AG20443 (cell line): ENCODE data around the gene LTA4H.
A peak's percentile ranks its signal among the peaks of the same experiment; 100 is the strongest.

Experiments used
- DNase-seq: peaks from one replicate; pipeline ENCODE4 v3.0.0; 2012; ENCODE audit warnings: low spot score, mixed read lengths

The LTA4H gene

DNA sequence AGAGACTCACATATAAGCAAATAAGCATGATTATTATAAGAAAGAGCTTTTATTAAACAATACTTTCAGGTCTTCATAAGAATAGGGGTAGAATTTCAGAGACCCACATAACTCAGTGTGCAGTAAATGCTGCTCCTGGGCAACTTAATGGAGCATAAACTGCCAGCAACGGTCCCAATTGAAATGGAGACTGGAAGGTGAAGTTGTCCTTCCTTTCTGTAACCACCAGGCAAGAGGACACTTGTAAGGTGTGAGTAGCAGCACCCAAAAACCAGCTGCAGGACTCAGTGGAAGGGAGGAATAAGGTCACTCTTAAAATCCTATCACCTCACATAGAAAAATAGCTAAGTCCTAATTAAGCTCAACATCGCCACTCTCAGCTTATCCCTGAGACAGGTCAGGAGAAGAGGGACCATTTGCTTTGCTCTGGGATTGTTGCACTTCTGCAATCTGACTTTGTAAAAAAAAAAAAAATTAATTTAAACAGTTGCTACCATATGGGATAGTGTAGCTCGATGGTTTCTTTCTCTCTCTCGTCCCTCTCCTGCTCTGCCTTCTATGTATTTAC lies 22.7 kb upstream of the LTA4H start:
- DNase-seq = no peak

DNA sequence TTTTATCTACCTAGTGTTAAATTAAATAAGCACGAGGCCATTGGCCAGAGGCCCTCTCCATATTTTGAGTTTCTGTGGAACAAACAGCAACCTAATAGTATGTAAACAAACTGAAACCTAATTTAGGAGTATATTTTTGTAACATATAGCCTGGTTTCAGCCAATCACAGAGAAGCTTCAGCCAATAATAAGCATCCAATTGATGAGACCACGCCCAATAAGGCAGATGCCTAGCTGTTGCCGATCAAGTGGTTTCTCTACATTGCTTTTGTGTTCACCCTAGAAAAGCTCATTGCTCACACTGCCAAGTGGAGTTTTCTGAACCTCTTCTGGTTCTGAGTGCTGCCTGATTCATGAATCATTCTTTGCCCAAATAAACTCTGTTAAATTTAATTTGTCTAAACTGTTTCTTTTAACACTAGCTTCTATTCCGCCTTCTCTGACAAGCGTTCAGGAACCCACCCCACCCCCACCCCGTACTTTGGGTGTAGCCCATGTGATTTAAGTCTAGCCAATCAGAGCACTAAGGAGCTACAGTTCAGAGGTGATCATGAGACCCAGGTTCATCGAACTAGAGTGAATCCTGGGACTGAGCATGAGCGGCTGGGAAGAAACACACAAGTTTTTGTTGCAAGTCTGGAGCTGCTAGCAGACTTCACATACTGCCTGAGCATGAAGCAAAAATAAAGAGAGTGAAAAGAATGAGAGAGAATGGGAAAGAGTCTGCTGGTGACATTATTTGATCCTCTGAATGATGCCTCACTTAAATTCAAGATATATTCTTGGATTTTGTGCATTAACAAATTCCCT lies 21.5 kb upstream of the LTA4H start:
- DNase-seq = no peak

DNA sequence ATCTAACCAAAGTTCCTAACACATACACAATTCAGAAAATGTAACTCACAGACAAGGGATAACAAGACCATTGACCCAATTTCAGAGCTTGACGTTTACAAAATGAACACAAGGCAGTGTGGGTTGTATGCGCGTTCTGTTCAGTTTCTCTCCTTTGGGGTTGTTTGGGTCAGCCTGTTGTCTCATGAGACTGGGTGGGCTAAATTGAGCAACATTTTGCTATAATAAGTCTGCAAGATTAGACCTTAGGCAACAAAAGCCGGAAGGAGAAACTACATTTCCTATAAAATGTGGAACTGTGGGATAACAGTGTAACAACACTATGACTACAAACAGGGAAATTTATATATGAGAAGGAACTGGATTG lies 18.8 kb upstream of the LTA4H start:
- DNase-seq = no peak

DNA sequence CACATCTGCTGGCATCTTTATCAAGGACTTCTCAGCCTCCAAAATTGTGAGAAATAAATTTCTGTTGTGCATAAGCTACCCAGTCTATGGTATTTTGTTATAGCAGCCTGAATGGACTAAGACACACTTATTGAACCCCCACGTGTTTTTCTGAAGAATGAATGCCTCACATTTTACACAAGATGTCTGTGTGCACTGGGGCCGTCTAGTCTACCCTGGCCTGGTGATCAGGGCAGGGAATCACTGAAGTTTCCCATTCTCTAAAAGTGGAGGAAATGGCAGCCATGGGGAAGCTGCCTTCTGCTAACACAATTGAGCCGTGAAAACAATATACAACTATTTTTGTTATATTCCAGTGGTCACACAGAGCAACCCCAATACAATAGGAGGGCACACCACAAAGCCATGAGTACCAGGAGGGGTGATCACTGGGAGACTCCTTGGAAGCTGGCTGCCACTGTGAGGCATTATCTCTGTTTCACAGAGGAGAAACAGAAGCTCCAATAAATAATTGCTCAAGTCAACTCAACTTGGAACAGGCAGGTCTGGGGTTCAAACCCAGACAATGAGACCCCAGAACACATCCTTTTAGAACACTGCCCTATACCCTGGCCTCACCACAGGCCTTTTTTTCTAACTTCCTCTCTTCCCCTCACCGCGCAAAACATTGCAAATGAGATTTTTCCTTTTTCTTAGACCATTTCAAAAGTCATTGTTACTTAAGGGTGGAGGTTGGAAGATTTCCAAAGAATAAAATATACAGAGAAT lies 18.3 kb upstream of the LTA4H start:
- no peak for DNase-seq

DNA sequence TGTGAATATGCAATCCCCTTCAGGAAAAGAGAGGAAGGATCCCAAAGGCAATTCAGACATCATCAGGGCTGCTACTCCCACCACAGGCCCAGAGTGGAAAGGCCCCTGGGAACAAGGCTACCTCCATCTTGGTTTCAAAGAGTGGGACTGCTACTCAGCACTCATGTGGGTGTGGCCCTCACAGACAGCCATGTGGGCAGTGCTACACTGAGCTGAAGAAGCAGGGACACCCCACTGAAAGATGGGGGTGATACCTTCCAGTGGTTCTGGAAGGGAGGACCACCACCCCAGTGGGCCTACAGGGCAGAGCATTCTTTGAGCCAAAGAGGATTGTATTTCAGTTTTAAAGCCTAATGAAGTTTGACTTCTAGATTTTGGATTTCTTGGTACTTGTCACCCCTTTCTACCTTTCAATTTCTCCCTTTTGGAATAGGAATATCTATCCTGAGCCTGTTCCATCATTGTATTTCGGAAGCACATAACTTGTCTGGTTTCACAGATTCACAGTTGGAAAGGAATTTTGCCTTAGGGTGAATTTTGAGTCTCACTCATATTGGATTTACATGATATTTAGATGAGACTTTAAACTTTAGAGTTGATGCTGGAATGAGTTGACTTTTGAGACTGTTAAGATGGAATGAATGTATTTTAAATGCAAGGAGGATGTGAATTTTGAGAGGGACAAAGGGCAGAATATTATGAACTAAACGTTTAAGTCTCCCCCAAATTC lies 16.5 kb upstream of the LTA4H start:
- no peak for DNase-seq

DNA sequence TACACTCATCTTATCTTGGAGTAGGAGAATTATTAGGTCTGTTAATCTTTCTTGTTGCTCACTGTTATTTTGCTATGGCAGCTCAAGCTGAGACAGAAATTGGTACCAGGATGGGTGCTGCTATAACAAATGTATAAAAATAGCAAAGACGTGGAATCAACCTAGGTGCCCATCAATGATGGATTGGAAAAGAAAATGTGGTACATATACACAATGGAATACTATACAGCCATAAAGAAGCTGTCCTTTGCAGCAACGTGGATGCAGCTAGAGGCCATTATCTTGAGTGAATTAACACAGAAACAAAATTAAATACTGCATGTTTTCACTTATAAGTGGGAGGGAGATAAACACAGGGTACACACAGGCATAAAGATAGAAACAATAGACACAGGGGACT lies 14.8 kb upstream of the LTA4H start:
- no peak for DNase-seq

DNA sequence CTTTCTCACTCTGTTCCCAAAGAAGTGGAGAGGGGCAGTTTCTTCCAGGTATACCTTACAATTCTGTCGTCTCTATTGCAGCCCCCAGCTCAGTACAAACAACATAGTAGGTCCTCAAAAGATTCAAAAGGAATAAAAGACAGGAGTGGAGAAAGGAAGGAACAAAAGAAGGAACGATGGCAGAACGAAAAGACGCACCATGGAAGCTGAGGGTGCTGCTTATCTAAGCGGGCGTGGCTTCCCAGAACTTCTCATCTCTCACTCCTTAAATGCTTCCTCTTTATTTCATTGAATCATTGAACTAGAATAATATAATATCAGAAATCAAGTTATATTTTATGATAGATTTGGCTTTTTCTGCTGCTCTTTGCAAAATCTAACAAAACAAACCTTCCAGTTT lies 13.7 kb upstream of the LTA4H start:
- DNase-seq = no peak

DNA sequence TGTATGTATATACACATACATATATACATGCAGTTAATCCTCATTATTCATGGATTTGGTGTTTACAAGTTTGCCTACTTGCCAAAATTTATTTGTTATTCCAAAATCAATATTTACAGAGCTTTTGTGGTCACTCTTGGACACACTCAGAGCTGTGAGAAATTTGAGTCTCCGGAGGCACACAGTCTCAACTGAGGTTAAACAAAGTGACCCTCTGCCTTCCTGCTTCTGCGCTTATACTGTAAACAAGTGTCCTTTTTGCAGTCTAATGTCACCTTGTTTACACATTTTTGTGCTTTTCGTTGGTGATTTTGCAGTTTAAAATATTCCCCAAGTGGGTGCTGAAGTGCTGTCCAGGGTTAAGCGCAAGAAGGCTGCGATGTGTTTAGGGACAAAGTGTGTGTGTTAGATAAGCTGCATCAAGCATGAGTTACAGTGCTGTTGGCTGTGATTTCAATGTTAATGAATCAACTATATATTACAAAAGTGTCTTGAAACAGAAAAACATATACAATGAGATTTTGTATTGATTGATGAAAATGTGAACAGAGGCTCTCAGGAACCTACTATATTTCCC lies 13.1 kb upstream of the LTA4H start:
- no peak for DNase-seq

DNA sequence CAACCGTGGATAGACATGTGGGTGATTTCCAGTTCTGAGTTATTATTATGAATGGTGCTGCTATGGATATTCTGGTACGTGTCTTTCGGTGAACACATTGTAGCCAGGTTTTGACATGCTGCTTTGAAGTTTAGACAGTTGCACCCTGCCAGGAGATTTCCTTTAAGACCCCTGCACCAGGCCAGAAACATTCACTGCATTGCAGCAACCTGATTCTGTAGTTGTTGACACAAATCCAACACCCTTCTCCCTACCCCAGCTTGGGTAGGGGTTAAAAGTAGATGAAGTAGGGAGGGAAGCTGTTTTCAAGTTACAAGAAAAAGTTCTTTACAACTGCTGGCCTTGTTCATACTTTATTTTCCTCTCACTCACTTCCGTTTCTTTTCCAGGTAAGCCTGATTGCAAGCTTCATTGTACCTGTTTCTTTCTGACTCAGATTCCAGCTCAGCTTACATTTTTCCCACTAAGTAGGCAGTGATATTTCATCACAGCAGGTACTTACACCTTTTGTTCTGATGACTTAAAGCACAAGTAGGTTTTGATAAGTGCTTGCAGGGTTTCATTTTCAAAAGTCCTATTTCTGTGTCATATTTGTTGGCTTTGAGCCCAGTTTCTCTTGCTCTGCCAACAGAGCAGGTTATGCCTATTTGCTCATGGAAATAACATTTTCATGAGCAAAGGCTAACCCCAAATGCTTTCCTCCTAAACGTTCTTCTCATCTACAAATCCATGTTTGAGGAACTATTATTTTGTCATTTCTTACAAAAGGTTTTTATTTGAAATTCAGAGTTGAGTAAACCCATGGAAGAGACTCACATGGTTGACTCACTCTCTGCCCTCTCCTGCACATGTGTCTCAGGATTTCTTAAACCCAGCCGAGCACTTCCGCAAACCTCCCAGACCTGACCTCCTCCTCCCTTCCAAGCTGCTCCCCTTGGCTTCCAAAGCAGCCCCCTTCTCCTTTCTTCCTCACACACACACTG lies 12.1 kb upstream of the LTA4H start:
- peak; percentile 71 for DNase-seq

DNA sequence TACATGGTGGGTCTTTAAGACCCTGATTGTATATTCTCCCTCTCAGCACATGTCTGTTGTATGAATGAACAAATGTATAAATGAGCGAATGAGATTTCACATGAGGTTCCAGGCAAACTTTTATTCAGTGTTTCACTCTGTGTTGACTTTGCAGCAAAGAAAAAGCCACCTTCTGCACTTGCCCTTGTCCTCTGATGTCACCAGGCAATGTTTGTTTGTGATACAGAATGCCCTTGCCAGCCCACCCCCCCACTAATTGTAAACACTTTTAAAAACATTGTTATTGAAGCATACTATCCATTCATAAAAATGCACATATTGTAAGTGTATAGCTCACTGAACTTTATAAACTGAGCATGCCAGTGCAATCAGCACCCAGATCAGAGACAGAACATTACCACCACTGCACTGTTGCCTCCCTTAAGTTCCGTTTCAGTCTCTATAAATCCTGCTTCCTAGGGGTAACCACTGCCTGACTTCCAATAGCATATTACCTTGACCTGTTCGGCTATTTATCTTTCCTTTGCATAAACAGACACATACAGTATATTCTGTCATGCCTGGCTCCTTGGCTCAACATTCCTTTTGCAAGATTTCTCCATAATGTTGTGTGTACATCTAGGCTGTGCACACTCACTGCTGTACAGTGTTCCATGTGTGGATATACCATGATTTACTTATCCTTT lies 11.3 kb upstream of the LTA4H start:
- no peak for DNase-seq

DNA sequence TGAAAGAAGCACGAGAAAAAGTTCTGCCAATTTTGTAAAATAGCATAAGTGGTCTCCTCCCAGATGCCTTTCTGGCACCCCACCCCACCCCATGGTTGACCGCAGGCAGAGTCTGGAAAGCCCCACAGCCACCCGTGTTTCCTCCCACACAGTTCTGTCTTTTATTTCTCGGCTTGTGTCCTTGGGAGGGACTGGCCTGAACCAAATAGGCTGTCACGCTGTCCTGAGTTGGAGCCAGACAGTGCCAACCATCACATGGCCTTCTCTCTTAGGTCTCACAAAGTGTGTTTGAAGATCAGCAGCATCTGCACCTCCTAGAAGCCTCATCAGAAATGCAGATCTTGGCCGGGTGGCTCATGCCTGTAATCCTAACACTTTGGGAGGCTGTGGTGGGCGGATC lies 10.2 kb upstream of the LTA4H start:
- DNase-seq = no peak

DNA sequence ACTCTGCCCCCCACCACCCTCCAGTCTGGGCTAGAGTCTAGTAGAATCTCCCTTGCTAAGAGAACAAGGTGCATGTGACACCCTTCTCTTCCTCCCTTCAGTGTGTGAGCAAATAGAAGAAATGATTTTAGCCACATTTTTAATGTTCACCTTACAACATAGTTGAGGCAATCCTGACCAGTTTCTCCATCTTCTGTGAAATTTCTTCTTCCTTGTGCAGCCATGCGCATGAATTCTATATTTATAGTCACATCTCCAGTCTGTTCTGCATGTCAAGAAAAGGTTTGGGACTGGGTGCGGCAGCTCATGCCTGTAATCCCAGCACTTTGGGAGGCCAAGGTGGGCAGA lies 9.5 kb upstream of the LTA4H start:
- DNase-seq = no peak

DNA sequence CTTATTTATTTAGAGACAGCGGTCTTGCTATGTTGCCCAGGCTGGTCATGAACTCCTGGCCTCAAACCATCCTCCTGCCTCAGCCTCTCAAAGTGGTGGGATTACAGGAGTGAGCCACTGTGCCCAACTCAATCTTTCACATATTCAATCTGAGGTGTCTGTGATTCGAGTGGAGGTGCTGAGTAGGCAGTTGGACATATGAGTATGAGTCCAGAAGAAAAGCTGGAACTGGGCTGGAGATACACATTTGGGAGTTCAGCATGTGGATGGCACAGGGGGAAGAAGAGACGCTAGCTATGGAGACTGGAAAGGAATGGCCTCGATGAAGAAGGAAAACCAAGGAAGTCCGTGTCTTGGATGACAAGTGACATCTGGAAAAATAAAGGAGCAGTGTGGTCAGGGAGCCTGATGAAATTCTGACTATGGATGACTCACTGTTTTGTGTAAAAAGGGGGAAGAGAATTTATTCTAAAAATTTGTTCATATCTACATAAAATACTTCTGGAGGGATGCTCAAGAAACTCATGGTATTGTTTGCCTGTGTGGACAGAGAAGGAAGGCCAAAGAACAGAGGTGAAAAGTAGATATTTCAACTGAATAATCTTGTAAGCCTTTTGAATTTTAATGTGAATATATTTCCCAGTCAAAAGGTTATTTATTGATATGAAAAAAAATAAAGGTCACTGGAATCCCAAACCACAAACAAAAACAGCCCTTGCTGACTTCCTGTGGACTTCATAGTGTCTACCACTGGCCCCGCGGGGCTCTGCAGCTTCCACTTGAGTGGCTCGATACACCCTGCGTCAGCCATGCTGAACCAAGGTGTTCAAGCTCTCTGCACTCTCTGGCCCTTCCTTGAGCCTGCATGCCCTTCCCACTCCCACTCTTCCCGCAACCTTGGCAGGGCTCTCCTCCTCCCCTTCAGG lies 8.9 kb upstream of the LTA4H start:
- DNase-seq = peak; percentile 63

DNA sequence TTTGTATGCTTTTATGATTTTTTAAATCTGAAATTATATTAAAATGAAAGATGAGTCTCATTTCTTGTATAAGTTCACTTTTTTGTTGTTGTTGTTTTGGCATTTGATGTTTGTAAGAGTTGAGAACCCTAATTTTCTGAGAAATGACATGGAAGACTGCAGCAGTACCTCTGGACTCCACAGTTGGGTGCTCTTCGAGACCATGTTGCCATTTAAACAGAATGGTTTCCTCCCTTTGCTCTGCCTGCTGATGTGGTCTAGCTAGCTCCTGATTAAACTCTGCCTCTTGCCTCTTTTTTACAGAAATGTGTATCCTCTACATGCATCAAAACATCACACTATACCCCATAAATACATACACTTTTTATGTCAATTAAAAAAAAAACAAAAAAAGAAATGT lies 5.8 kb upstream of the LTA4H start:
- no peak for DNase-seq

DNA sequence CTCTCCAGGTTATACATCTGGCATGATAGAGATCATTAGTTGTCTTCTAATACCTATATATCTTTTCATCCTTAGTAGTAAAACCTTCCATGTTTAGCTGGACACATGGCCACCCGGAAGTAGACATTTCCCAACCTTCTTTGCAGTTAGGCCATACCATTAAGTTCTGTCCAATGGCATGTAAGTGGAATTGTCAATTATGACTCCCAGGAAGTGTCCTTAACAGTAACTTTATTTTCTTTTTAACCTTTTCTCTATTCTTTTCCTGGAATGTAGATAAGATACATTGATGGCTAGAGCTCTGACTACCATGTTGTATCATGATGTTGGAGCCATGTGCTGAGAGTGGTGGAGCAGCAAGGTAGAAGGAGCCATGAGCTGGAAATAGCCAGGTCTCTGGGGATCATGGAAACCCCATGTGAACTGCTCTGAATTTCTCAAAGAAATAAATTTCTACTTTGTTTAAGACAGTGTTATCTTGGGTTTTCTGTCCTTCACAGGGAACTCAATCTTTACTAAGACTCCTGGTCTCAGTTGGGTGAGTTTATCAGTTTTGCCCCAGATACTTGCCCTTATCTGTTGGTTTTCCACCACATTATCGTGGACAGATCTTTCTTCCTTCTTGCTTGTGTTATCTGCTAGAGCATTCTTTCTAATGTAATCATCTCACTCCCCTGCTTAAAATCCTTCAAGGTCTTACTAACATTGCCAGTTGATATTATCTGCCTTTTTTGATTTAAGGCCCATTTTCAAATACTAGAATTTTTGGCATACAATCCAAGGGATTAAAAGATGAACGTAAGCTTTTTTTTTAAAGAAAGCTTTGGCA lies 5.1 kb upstream of the LTA4H start:
- DNase-seq = no peak

DNA sequence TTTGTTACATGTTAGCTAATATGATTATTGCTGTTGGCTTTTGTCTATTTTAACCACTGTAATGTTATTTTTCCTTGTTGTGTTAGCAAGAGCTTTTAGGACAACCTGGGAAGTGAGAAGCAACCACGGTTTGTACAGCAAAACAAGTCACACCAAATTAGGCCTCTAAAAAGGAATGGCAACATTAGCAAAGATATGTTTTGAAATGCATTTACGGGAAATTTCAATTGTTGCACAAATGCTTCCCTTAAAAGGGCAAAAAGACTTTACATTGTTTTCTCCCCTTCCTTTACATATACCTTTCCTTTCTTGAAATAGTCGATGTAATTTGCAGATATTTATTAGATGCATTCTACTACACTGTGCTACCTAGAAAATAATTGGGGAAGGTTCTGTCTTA lies 4.1 kb upstream of the LTA4H start:
- DNase-seq = no peak

DNA sequence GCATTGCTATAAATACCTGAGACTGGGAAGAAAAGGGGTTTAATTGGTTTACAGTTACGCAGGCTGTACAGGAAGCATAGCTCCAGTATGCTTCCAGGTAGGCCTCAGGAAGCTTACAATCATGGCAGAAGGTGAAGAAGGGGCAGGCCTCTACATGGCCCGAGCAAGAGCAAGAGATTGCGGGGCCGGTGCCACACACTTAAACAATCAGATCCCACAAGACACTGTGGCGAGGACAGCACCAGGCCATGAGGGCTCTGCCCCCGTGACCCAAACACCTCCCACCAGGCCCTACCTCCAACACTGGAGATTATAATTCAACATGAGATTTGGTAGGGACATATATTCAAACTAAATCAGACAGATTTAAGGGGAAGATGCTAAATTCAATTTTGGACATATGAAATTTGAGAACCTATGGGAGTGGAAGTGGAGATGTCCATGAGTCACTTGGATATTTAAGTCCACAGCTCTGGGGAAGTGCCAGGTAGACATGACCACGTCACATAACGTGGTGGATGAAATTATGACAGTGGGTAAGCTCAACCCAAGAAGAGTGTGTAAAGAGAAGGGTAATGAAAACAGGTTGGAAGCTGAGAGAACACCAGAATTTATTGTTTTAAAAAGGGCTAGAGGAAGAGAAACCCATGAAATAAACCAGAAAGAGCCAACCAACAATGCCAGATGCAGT lies 1.5 kb upstream of the LTA4H start:
- DNase-seq = no peak
